ENCODE measurements around the gene ARSB. TPM values are rescaled to one million over a fixed set of nuclear protein-coding genes. Genes with fewer than 3 reads are reported as not detected.
"Not testable (repeated sequence)": the region's sequence is repeated elsewhere in the genome, so short reads cannot be mapped to it uniquely, and the experiment has no call there.

ARSB gene
- total RNA-seq, 2 experiments from 2014 or later = 10.4 to 11.7 TPM

GRCh38 chr5:78750281-78750680 lies 234.8 kb downstream of the ARSB start:
- peaks cover 2% of the 10 kb centered on the region for H3K4me1 Mint-ChIP-seq
- no peaks in the 10 kb centered on the region for H3K36me3 Mint-ChIP-seq
- DNase-seq = no peak
- no peak overlapping the region for H3K4me3 Mint-ChIP-seq
- no peak overlapping the region for H3K27ac Mint-ChIP-seq
- H3K27me3 Mint-ChIP-seq = peaks cover 5% of the 10 kb centered on the region
- H3K9me3 Mint-ChIP-seq = no peaks in the 10 kb centered on the region

GRCh38 chr5:78747705-78748359 lies 237.3 kb downstream of the ARSB start:
- no peak overlapping the region for H3K27ac Mint-ChIP-seq
- no peaks in the 10 kb centered on the region for H3K36me3 Mint-ChIP-seq
- DNase-seq = no peak
- peaks cover 4% of the 10 kb centered on the region for H3K27me3 Mint-ChIP-seq
- no peaks in the 10 kb centered on the region for H3K9me3 Mint-ChIP-seq
- H3K4me1 Mint-ChIP-seq = no peaks in the 10 kb centered on the region
- no peak overlapping the region for H3K4me3 Mint-ChIP-seq

GRCh38 chr5:78747055-78747454 lies 238.1 kb downstream of the ARSB start:
- Mint-ChIP-seq H3K4me1 (no peaks in the 10 kb centered on the region), H3K27ac (no peak overlapping the region), H3K9me3 (no peaks in the 10 kb centered on the region), H3K4me3 (no peak overlapping the region), H3K36me3 (no peaks in the 10 kb centered on the region), H3K27me3 (peaks cover 5% of the 10 kb centered on the region)
- no peak for DNase-seq

GRCh38 chr5:78746021-78746770 lies 238.9 kb downstream of the ARSB start:
- Mint-ChIP-seq H3K4me1 (no peaks in the 10 kb centered on the region), H3K36me3 (no peaks in the 10 kb centered on the region), H3K4me3 (no peak overlapping the region), H3K27ac (no peak overlapping the region), H3K27me3 (peaks cover 8% of the 10 kb centered on the region), H3K9me3 (no peaks in the 10 kb centered on the region)
- no peak for DNase-seq

GRCh38 chr5:78744951-78745534 lies 240.1 kb downstream of the ARSB start:
- Mint-ChIP-seq H3K27me3 (peaks cover 8% of the 10 kb centered on the region), H3K4me3 (no peak overlapping the region), H3K27ac (no peak overlapping the region), H3K36me3 (no peaks in the 10 kb centered on the region), H3K9me3 (no peaks in the 10 kb centered on the region), H3K4me1 (no peaks in the 10 kb centered on the region)
- no peak for DNase-seq

DNA sequence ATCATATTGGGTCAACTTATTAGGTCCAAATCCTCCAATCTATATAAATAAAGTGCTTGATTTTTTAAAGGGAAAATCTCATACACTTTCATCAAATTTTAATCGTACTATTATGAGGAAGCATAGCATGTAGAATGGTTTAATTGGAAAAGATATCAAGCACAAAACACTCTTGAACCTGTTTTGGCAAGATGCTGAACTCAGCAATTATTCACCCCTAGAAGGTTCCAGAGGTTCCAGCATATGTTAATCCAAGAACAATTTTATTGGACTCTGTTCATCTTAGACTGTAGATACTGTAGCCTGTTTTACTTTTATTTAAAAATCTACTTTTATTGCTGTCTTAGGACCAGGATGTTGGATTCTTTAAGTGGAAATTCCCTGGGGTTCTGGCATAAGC lies 244.1 kb downstream of the ARSB start:
- DNase-seq = no peak
- H3K27ac Mint-ChIP-seq = no peak overlapping the region
- peaks cover 11% of the 10 kb centered on the region for H3K27me3 Mint-ChIP-seq
- H3K4me1 Mint-ChIP-seq = no peaks in the 10 kb centered on the region
- H3K4me3 Mint-ChIP-seq = no peak overlapping the region
- no peaks in the 10 kb centered on the region for H3K36me3 Mint-ChIP-seq
- no peaks in the 10 kb centered on the region for H3K9me3 Mint-ChIP-seq

DNA sequence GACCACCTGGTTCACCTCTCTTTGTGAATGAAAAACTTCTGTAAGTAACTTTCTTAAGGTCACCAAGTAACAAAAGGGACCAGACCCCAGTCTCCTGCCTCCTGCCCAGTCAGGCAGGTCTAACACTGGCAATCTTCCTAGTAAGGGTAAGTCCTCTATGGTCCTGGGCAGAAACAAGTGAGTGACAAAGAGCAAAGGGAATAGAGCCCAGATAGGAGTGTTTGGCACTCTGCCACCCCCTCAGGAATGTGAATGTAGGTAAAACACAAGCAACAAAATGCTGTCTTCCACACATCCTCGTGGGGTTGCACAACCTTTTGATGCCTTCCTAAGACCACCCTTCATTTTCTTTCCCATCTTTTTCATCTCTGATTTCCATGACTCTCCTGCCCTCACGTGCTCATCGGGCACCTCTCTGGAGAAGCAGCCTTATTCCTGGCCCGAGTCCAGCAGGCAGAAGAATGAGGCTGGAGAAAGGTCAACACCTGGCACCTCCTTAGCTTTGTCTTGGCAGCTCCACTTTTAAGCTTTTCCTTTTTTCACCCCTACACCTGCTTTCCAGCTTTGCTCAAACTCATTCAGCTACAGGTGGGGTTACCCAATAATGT lies 246.3 kb downstream of the ARSB start:
- H3K27ac Mint-ChIP-seq = no peak overlapping the region
- H3K9me3 Mint-ChIP-seq = no peaks in the 10 kb centered on the region
- no peak overlapping the region for H3K4me3 Mint-ChIP-seq
- H3K27me3 Mint-ChIP-seq = peaks cover 9% of the 10 kb centered on the region
- H3K4me1 Mint-ChIP-seq = no peaks in the 10 kb centered on the region
- H3K36me3 Mint-ChIP-seq = no peaks in the 10 kb centered on the region
- DNase-seq = no peak

GRCh38 chr5:78738104-78738503 lies 247.0 kb downstream of the ARSB start:
- no peak for DNase-seq
- peaks cover 7% of the 10 kb centered on the region for H3K27me3 Mint-ChIP-seq
- H3K27ac Mint-ChIP-seq = no peak overlapping the region
- H3K9me3 Mint-ChIP-seq = no peaks in the 10 kb centered on the region
- H3K4me1 Mint-ChIP-seq = no peaks in the 10 kb centered on the region
- no peaks in the 10 kb centered on the region for H3K36me3 Mint-ChIP-seq
- no peak overlapping the region for H3K4me3 Mint-ChIP-seq

DNA sequence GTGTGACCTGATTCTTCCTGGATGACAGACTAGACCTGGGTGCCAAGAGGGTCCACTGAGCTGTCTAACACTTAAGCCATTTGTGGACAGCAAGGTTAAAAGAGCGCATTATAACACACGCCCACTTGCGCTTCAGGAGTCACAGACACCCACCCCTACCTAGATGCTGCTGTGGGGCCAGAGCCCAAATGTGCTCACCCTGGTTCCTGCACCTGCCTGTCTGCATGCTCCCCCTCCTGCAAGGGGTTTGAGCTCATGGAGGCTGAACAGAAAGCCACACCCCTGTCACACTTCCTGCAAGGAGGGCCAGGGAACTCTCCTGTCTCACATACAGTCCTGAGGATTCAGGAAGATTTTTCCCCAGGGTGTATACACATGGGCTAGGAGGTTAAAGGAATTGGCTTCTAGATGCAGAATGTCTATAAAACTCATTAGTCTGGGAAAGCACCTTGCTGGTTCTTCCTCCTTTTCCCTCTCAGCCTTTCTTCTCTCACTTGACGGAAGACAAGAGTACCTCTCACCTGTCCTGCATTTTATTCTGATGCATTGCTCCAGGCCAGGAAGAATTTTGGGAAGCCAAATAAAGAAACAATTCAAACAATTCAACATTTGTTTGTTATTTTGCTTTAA lies 249.2 kb downstream of the ARSB start:
- Mint-ChIP-seq H3K27me3 (peaks cover 3% of the 10 kb centered on the region), H3K4me3 (no peak overlapping the region), H3K4me1 (no peaks in the 10 kb centered on the region), H3K36me3 (no peaks in the 10 kb centered on the region), H3K9me3 (no peaks in the 10 kb centered on the region), H3K27ac (no peak overlapping the region)
- DNase-seq = no peak

GRCh38 chr5:78734950-78735349 lies 250.2 kb downstream of the ARSB start:
- H3K9me3 Mint-ChIP-seq = peaks cover 2% of the 10 kb centered on the region
- no peak overlapping the region for H3K4me3 Mint-ChIP-seq
- H3K36me3 Mint-ChIP-seq = no peaks in the 10 kb centered on the region
- no peaks in the 10 kb centered on the region for H3K4me1 Mint-ChIP-seq
- DNase-seq = no peak
- H3K27me3 Mint-ChIP-seq = peaks cover 3% of the 10 kb centered on the region
- no peak overlapping the region for H3K27ac Mint-ChIP-seq

DNA sequence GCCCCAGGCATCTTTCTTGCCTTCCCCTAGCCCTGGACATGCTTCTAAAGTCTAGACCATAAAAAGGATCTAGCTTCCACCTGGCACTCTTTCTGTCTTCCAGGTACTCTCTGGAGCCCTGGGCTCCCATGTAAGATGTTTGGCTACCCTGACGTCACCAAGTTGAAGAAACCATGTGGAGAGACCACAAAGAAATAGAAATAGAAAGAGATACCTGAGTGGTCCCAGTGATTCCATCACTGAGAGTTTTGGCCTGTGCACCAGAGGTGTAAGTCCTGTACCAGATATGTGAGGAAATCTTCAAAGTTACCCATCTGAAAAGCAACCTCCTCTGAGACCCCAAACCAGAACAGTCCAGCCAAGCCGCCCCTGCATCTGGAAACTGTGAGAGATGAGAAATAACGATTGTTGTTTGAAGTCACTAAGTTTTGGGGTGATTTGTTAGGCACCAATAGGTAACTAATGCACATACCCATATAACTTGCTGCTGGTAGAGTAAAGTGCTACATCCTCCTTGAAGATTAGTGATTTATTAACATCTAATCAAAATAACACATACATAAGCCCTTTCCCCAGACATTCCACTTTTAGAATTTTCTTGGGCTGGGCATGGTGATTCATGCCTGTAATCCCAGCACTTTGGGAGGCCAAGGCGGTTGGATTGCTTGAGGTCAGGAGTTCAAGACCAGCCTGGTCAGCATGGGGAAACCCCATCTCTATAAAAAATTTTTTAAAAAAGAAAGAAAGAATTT lies 250.8 kb downstream of the ARSB start:
- H3K27ac Mint-ChIP-seq = no peak overlapping the region

GRCh38 chr5:78732721-78733120 lies 252.4 kb downstream of the ARSB start:
- DNase-seq, H3K36me3 Mint-ChIP-seq, H3K27ac Mint-ChIP-seq: not testable (repeated sequence)

More for the DNA sequence above, 250.8 kb downstream of the ARSB start:
- no peaks in the 10 kb centered on the region for H3K36me3 Mint-ChIP-seq
- no peak for DNase-seq
- no peaks in the 10 kb centered on the region for H3K4me1 Mint-ChIP-seq
- peaks cover 2% of the 10 kb centered on the region for H3K9me3 Mint-ChIP-seq
- peaks cover 3% of the 10 kb centered on the region for H3K27me3 Mint-ChIP-seq
- H3K4me3 Mint-ChIP-seq = no peak overlapping the region

GRCh38 chr5:78731884-78732283 lies 253.2 kb downstream of the ARSB start:
- Mint-ChIP-seq H3K27me3 (peaks cover 3% of the 10 kb centered on the region), H3K27ac (no peak overlapping the region), H3K36me3 (no peaks in the 10 kb centered on the region), H3K9me3 (peaks cover 2% of the 10 kb centered on the region), H3K4me3 (no peak overlapping the region), H3K4me1 (no peaks in the 10 kb centered on the region)
- no peak for DNase-seq

More at GRCh38 chr5:78732721-78733120, 252.4 kb downstream of the ARSB start:
- H3K4me3 Mint-ChIP-seq, H3K4me1 Mint-ChIP-seq, H3K9me3 Mint-ChIP-seq, H3K27me3 Mint-ChIP-seq: not testable (repeated sequence)

DNA sequence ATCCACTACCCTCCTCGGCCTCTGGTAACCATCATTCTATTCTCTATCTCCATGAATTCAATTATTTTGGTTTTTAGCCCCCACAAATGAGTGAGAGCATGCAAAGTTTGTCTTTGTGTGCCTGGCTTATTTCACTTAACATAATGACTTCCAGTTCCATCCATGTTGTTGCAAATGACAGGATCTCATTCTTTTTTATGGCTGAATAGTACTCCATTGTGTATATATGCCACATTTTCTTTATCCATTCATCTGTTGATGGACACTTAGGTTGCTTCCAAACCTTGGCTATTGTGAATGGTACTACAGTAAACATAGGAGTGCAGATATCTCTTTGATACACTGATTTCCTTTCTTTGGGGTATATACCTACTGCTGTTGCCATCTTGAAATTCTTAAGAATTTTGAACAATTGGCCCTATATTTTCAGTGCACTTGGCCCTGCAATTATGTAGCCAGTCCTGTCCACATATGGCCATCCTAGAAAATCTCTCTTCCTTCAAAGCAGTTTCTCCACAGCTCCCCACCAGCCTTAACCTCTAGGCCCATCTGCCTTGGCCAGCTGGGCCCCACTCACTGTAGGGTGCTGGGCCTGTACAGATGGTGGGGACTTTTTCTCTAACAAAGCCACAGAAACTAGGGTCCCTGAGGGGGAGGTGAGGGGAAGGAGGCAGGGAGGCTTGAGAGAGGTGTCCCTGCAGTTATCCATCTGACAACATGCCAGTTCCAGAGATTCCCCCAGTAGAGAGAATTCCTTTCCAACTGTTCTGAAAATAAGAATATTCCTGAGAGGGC lies 254.6 kb downstream of the ARSB start:
- H3K27me3 Mint-ChIP-seq = no peaks in the 10 kb centered on the region
- H3K4me3 Mint-ChIP-seq = no peak overlapping the region
- no peak for DNase-seq
- H3K36me3 Mint-ChIP-seq = no peaks in the 10 kb centered on the region
- no peak overlapping the region for H3K27ac Mint-ChIP-seq
- H3K4me1 Mint-ChIP-seq = no peaks in the 10 kb centered on the region
- peaks cover 2% of the 10 kb centered on the region for H3K9me3 Mint-ChIP-seq

All from activated naive CD8-positive, alpha-beta T cell treated with anti-CD3 and anti-CD28 coated beads for 36 hours (primary cell).